ENCODE measurements around the gene TMED10.

DNA sequence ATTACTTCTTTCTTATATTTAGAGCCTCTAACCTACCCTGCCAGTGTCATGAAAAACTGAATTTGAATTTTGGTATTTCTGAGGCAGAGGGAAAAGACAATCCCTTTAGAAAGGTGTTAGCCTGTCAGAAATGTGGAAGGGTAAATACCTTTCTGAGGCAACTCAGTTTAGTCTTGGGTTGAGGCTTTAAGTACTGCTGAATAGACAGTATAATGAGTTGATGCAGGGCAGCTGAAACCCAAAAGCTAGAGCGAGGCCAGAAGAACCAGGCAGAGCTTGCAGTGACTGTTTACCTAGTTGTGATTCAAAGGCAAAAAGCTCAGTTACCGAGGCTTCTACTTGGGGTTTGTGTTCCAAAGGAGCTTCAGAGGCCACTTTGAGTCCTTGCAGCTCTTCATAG lies 88.3 kb downstream of the TMED10 start:
- TF ChIP-seq, protein P1, sequence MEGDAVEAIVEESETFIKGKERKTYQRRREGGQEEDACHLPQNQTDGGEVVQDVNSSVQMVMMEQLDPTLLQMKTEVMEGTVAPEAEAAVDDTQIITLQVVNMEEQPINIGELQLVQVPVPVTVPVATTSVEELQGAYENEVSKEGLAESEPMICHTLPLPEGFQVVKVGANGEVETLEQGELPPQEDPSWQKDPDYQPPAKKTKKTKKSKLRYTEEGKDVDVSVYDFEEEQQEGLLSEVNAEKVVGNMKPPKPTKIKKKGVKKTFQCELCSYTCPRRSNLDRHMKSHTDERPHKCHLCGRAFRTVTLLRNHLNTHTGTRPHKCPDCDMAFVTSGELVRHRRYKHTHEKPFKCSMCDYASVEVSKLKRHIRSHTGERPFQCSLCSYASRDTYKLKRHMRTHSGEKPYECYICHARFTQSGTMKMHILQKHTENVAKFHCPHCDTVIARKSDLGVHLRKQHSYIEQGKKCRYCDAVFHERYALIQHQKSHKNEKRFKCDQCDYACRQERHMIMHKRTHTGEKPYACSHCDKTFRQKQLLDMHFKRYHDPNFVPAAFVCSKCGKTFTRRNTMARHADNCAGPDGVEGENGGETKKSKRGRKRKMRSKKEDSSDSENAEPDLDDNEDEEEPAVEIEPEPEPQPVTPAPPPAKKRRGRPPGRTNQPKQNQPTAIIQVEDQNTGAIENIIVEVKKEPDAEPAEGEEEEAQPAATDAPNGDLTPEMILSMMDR (conservative IDR thresholded peaks at IDR 0.05 in 1 of 2, IDR thresholded peaks at IDR 0.05 in 1 of 2; ENCODE audit: low read depth in 1 of 2, low read length in 2 of 2), result no peak
- TF ChIP-seq EZH2 (IDR thresholded peaks at IDR 0.05; ENCODE audit: low read length, missing control alignments), result no peak
